ENCODE measurements around the gene ATP13A5.

GRCh38 chr3:193225302-193226125, 153.0 kb downstream of the ATP13A5 start:
- TF ChIP-seq CTCF (IDR thresholded peaks at IDR 0.05) (no peak), POLR2A (IDR thresholded peaks at IDR 0.05) (no peak), EP300 (IDR thresholded peaks at IDR 0.05) (no peak), POLR2AphosphoS5 (IDR thresholded peaks at IDR 0.05) (no peak)
